Stimulated activated CD8-positive, alpha-beta memory T cell treated with anti-CD3 and anti-CD28 coated beads, Interleukin-4, amount 100 ng/mL, for 4 hours (primary cell): ENCODE data around the gene NCKAP1.
"Not testable (repeated sequence)": the region's sequence is repeated elsewhere in the genome, so short reads cannot be mapped to it uniquely, and the experiment has no call there.

ENCODE experiments used
- DNase-seq, 2 donors: peaks; one replicate each; pipeline ENCODE4 v3.0.0-alpha.2; 2020; ENCODE audit warnings: low read depth in 2 of 2, low spot score in 1 of 2

NCKAP1 gene

DNA sequence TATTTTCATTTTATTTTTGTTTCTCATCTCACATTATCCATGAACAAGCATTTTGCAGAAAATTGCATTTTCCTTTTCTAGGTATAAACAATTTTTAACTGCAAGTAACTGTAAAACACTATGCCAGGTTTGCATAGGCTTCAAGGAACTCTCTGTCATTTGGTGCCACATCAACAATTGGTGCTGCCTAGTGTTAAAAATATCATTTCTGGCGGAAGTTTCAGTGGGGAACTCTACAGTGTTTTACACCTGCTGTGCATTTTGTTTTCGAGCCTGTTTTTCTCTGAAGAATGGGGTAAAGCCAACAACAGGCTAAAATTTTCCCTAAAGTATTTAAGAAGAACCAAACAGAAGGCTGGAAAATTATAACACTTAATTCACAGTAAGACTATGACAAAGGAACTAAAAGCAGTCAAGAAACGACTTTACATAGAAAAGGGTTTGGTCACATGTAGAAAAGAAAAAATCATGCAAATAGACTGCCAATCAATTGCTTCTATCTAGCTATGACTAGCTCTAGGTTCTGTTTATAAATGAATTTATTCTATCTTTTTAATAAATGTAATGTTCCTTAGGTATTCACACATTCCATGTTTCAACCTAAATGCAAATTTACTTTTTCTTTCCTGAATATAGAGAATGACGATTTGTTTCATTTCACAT lies 150.4 kb downstream of the NCKAP1 start:
- DNase-seq, result no peak

GRCh38 chr2:182887093-182887492 lies 151.2 kb downstream of the NCKAP1 start:
- DNase-seq, result no peak

DNA sequence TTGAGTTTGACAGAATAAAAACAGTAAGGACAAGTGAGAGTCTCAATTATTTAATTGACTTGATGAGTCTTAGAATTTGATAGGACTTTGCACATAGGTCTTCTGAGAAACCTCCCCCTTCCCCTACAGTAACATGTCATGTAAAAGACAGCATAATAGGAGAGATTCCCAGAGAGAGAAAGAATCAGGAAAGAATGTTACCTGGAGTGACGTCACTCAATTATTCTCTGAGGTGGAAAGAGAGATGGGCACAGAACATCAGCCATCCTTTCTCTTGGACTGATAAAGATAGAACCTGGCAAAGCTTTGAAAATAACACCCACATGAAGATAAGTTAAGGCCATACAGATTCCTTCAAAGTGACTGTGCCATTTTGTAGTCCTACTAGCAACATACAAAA lies 152.5 kb downstream of the NCKAP1 start:
- DNase-seq, result no peak

- DNase-seq, result no peak
These were observed 154.8 kb downstream of the NCKAP1 start for GRCh38 chr2:182883451-182883850.

DNA sequence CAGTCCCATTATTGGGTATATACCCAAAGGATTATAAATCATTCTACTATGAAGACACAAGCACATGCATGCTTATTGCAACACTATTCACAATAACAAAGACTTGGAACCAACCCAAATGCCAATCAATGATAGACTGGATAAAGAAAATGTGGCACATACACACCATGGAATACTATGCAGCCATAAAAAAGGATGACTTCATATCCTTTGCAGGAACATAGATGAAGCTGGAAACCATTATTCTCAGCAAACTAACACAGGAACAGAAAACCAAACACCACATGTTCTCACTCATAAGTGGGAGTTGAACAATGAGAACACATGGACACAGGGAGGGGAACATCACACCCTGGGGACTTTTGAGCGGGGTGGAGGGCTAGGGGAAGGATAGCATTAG lies 158.2 kb downstream of the NCKAP1 start:
- DNase-seq, result not testable (repeated sequence)

GRCh38 chr2:182876653-182877052 lies 161.6 kb downstream of the NCKAP1 start:
- DNase-seq, result not testable (repeated sequence)

DNA sequence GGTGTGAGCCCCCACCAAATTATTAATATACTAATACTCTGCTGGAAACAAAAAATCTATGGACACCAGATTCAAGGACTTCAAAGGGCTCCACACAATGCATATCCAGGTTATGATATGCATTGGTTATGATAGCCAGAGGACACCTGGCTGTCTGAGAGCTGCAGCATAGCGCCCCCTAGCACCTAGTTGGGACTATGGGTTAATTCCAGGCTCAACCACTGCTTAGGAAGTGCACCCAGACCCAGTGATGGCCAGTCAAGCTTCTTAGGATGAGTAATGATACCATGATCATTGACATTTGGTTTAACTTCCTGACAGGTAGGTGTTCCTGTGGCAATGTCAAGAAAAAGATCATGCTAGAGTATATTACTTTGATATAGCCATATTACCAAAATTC lies 168.0 kb downstream of the NCKAP1 start:
- DNase-seq, result no peak

DNA sequence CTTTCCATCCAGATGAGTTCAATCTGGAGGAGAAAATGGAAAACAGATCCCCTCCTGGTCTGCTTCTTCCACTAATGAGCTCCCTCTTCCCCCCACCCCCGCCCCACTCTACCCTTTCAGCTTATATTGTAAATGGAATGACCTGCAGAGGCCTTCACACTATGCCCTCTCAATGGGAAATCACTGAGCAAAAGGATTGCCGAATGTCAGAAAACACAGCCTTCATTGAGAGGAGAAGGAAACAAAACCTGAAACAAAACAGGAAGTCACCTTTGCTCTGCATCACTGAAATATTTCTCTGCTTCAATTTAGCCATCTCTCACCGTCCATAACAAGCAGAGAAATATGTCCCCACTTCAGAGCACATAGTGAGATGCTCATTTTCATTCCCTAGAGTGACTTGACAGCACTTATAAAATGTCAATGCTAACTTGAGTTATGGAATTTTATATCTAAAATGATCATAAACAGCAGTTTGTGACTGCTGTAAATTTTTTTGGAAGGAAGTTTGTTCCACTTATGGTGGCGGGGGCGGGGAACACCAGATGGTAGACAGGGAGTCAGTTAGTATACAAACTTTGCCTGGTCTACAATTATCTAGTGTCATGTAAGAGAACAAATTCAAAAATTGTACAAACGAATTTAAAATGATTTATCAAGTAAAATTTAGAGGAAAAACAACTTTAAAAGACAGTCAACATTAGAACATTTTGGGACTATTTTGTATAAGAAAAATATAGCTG lies 170.0 kb downstream of the NCKAP1 start:
- no peak for DNase-seq

DNA sequence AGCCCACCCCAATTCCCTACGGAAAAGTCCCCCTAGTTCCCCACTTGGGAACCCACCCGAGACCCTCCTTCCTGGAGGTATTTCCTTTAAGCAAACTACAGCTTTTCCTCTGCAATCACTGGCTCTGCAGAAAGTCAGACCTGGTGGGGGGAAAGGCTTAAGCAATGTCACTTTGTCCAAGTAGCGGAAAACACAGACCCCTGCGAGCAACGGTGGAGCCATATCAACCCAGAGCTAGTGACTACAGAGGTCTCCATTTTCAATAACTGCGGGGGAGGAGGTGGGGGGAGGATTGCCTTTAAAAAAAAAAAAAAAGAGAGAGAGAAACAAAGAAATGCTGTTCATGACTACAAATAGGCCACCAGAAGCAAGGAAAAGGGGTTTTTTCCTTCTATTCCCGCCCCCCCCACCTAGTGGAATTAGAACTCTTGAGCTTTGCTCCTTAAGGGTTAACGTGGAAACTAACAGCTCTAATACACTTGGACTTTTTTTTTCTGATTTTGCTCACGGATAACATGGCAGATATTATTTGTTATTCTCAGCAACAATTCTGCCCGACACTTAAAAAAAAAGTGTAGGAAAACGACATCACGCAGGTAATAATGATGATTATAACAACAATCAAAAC lies 170.7 kb downstream of the NCKAP1 start:
- DNase-seq, result no peak

DNA sequence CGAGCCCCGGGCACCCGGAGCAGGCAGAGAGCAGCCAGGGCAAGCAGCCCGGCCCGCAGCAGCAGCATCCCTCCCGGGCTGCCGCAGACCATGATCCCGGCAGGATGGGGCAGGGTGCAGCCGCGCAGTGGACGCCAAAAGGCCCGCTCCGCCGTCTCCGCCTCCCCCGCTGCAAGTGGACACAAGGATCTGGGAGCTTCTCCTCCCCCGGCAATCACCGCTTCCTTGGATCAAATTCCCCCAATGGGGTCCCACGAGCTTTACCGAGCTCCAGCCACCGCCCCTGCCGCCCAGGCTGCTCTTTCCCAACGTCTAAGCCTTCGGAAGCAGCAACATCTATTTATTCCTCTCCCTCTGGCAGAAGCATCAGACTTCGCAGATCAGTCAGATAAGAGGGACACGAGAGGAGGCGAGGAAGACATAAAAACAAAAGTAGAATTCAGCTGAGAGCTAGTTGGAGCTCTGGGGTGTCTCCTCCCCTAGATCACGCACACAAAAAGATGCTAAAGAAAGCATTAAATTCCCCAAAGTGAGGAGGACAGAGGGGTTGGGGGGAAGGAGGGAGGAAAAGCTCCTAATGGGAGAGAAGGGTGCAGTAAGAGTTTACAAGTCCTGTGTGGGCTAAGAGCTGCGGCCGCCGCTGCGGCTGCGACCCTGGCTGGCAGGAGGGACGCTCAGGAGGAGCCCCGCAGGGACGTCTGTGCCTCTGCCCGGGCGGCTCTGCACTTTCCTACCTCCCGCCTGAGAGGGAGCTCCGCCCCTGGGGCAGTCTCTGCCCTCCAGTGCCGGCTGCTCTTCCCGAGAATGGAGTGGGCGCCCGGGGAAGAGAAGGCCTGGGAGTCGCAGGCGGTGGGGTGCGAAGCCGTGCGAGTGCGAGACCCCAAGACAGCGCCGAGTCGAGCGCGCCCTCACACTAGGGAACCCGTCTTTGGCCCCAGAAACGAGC lies 171.5 kb downstream of the NCKAP1 start, which contains the start of gene FRZB:
Gene FRZB (minus strand): TSS at position 177 of the 946 bp plus-strand sequence. CDS start 85 bp downstream, at position 92.
- no peak for DNase-seq

DNA sequence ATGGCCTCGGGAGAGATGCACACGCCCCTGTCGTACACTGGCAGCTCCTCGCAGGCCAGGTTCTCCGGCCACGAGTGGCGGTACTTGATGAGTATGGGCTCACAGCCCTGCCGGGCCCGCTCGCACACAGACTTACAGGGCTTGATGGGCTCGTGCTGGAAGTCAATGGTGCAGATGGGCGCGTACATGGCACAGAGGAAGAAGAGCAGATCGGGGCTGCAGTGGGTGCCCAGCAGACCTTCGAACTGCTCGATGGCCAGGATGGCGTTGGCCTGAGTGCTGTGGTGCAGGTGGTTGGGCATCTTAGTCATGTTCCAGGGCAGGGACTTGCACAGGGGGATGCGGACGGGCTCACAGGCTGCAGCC lies 172.2 kb downstream of the NCKAP1 start:
- no peak for DNase-seq

DNA sequence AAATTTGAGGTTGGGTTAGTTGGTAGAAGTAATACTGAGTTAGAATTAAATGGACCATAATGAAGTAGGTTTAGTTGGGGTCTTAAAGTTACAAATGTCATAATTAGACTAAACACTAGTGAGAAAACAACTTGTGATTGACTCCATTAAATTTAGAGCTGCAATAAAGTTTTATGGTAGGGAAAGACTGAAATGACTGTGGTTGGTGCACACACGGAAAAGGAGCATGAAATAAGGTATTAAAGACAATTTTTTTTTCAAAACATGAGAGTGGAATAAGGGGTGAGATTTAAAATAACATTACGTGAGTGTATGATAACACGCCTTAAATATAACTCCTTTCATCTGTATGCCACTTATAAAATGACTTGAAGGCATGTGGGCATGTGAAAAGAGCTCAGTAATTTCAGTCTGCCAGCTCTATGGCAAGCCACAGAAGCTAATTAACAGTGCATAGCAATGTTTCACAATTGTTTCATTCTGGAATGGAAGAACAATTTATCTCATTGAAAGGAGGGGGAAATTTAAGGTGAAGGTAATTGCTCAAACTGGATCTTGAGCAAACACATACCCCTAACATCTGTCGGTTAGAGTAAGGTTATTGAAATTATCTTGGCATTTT lies 173.2 kb downstream of the NCKAP1 start:
- DNase-seq, result no peak

DNA sequence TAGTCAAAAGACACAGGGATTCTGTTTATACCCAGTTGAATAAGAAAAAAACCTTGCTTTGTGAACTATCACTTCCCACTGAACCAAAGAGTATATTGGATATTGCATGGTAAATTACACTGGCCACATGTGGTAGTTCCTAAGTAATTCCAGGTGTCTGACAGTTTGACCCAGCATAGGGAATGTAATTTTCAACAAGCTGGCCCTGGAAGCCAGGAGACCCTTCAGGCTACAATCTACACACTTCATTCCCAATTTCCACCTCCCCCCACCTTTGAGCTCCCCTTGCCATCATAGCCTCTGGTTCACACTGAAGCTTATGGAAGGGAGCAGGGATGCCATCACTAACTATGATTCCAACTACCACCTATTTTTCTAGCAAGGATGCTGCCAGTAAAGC lies 174.6 kb downstream of the NCKAP1 start:
- DNase-seq, result no peak

DNA sequence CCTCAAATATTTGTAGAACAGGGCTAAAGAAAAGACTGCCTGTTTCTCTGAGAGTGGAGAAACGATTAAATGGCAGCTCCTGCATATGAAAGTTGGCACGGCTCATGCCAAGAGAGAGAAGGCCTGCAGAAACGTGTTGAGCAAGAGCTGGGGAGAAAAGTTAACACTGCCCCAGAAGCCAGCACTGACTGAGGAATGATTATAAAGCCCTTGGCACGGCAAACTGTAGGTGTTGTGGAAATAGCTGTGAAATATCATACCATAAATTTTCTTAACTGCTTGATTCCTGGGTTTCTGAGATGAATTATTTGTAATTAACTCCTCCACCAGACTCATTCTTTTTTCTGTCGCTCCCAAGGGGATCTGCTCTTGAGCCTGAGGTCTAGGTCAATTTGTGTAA lies 176.2 kb downstream of the NCKAP1 start:
- DNase-seq, result no peak

GRCh38 chr2:182860858-182861257 lies 177.4 kb downstream of the NCKAP1 start:
- no peak for DNase-seq
